HFF-Myc (cell line): ENCODE data around the gene OR2J1.
"Not testable (repeated sequence)": the region's sequence is repeated elsewhere in the genome, so short reads cannot be mapped to it uniquely, and the experiment has no call there.

Experiments
- DNase-seq: peaks from one replicate; pipeline ENCODE4 v3.0.0-alpha.2; 2011; ENCODE audit warnings: low read depth; ENCODE audit errors: extremely low read depth
- H3K4me3 ChIP-seq: replicated peaks from 2 replicates; pipeline ENCODE4 v1.5.1; 2011; ENCODE audit warnings: low read depth, mild to moderate bottlenecking, control low read depth, low read length
- TF ChIP-seq, protein P1 (sequence below): IDR thresholded peaks from 2 replicates; pipeline ENCODE4 v1.5.1; 2012; ENCODE audit warnings: mild to moderate bottlenecking, low read depth, low read length, control low read depth; ENCODE audit errors: missing control alignments

The OR2J1 gene

GRCh38 chr6:29131691-29132090 is 32.4 kb downstream of the OR2J1 start:
- no peak overlapping the region for H3K4me3 ChIP-seq
- TF ChIP-seq, protein P1, sequence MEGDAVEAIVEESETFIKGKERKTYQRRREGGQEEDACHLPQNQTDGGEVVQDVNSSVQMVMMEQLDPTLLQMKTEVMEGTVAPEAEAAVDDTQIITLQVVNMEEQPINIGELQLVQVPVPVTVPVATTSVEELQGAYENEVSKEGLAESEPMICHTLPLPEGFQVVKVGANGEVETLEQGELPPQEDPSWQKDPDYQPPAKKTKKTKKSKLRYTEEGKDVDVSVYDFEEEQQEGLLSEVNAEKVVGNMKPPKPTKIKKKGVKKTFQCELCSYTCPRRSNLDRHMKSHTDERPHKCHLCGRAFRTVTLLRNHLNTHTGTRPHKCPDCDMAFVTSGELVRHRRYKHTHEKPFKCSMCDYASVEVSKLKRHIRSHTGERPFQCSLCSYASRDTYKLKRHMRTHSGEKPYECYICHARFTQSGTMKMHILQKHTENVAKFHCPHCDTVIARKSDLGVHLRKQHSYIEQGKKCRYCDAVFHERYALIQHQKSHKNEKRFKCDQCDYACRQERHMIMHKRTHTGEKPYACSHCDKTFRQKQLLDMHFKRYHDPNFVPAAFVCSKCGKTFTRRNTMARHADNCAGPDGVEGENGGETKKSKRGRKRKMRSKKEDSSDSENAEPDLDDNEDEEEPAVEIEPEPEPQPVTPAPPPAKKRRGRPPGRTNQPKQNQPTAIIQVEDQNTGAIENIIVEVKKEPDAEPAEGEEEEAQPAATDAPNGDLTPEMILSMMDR = no peak
- DNase-seq = no peak

- no peak for DNase-seq
- TF ChIP-seq, protein P1 = no peak
- no peak overlapping the region for H3K4me3 ChIP-seq
Measured at GRCh38 chr6:29137724-29138123, 38.4 kb downstream of the OR2J1 start.

- no peak for DNase-seq
- H3K4me3 ChIP-seq = no peak overlapping the region
- TF ChIP-seq, protein P1 = no peak
Measured at GRCh38 chr6:29141606-29142005, 42.3 kb downstream of the OR2J1 start.

- no peak overlapping the region for H3K4me3 ChIP-seq
- no peak for DNase-seq
- TF ChIP-seq, protein P1 = no peak
Measured at GRCh38 chr6:29142309-29142708, 43.0 kb downstream of the OR2J1 start.

DNA sequence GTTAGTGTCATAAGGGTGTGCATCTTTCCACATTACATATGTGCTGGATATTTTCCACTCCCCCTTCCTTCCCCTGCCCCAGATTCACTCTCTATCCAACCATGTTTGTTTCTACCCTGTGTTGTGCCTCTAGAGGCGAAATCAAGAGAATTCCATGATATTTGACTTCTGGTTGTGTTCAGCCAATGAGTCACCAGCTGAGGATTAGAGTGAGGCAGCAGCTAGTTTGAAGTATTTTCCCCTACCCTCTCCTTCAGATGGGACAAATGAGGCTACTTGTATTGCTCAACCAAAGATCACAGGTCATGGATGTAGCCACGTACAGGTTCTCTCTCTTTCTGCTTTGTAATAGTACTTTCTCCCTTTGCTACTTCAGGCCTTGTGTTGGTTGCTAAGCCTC is 46.9 kb downstream of the OR2J1 start:
- no peak overlapping the region for H3K4me3 ChIP-seq
- TF ChIP-seq, protein P1 = no peak
- no peak for DNase-seq

DNA sequence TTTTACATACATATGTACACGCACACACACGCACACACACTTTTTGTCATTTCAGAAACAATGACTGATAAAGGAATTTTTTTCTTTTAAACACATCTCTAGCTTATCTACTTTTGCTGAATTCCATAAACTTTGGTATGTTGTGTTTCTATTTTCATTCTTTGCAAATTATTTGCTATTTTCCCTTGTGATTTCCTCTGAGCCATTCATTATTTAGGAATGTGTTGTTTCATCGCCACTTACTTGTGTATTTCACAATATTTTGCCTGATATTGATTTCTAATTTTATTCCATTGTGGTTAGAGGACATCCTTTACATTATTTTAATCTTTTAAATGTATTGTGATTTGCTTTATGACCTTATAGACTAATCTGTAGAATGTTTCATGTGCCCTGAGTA is 47.8 kb downstream of the OR2J1 start:
- TF ChIP-seq, protein P1 = no peak
- H3K4me3 ChIP-seq = no peak overlapping the region
- no peak for DNase-seq

DNA sequence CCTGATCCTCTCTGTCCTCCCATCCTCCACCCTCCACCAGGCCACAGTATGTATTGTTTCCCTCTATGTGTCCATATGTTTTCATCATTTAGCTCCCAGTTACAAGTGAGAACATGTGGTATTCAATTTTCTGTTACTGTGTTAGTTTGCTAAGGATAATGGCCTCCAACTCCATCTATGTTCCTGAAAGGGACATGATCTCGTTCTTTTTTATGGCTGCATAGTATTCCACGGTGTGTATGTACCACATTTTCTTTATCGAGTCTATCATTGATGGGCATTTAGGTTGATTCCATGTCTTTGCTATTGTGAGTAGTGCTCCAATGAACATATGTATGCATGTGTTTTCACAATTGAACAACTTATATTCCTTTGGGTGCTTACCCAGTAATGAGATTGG is 50.2 kb downstream of the OR2J1 start:
- H3K4me3 ChIP-seq, DNase-seq: not testable (repeated sequence)
